Fibroblast of pulmonary artery (primary cell): ENCODE measurements around the gene WNK2.

ENCODE experiments used
- DNase-seq: peaks from one replicate; pipeline ENCODE4 v3.0.0-alpha.2; 2010; ENCODE audit warnings: low read depth
- H3K4me3 ChIP-seq: replicated peaks from 2 replicates; pipeline ENCODE4 v1.5.1; 2011; ENCODE audit warnings: low read depth, mild to moderate bottlenecking, control low read depth, low read length, moderate library complexity
- CTCF ChIP-seq: IDR thresholded peaks from 2 replicates; pipeline ENCODE4 v1.5.1; 2011; ENCODE audit warnings: mild to moderate bottlenecking, control low read depth, low read length, inconsistent platforms; ENCODE audit errors: missing control alignments

WNK2 gene

GRCh38 chr9:93264338-93265125, 80.6 kb downstream of the WNK2 start:
- H3K4me3 ChIP-seq, result no peak overlapping the region
- TF ChIP-seq CTCF, result no peak
- no peak for DNase-seq

- no peak overlapping the region for H3K4me3 ChIP-seq
- TF ChIP-seq CTCF, result no peak
- DNase-seq, result no peak
These were observed 81.5 kb downstream of the WNK2 start for GRCh38 chr9:93265301-93265971.

GRCh38 chr9:93265972-93266371, 82.0 kb downstream of the WNK2 start:
- H3K4me3 ChIP-seq, result no peak overlapping the region
- DNase-seq, result no peak
- TF ChIP-seq CTCF, result no peak

GRCh38 chr9:93266521-93267001, 82.6 kb downstream of the WNK2 start:
- no peak for TF ChIP-seq CTCF
- H3K4me3 ChIP-seq, result no peak overlapping the region
- DNase-seq, result no peak

- no peak for DNase-seq
- H3K4me3 ChIP-seq, result no peak overlapping the region
- TF ChIP-seq CTCF, result no peak
These were observed 83.2 kb downstream of the WNK2 start for GRCh38 chr9:93267091-93267541.

GRCh38 chr9:93267681-93268505, 84.0 kb downstream of the WNK2 start:
- no peak for TF ChIP-seq CTCF
- H3K4me3 ChIP-seq, result no peak overlapping the region
- DNase-seq, result no peak
